Neural crest cell (in vitro differentiated cells): ENCODE data around the gene ADI1. TPM values are rescaled to one million over a fixed set of nuclear protein-coding genes. Genes with fewer than 3 reads are reported as not detected.
A peak's percentile ranks its signal among the peaks of the same experiment; 100 is the strongest.

Experiments used
- DNase-seq: peaks from one replicate; pipeline ENCODE4 v3.0.0; 2021; ENCODE audit warnings: low read depth, mixed read lengths, low spot score
- H3K27ac Mint-ChIP-seq: one replicate; pipeline ENCODE4 v1.8.0; 2021; ENCODE audit warnings: mild to moderate bottlenecking, mixed read lengths; ENCODE audit not compliant: unreplicated experiment
- H3K27me3 Mint-ChIP-seq: 2 replicates; pipeline ENCODE4 v1.8.0; 2021; ENCODE audit warnings: low read depth, mild to moderate bottlenecking, mixed read lengths
- H3K36me3 Mint-ChIP-seq: 2 replicates; pipeline ENCODE4 v1.8.0; 2021; ENCODE audit warnings: low read depth, mild to moderate bottlenecking, mixed read lengths
- H3K4me1 Mint-ChIP-seq: 2 replicates; pipeline ENCODE4 v1.8.0; 2021; ENCODE audit warnings: mixed read lengths
- H3K4me3 Mint-ChIP-seq: one replicate; pipeline ENCODE4 v1.8.0; 2021; ENCODE audit warnings: mild to moderate bottlenecking, mixed read lengths
- H3K9me3 Mint-ChIP-seq: 2 replicates; pipeline ENCODE4 v1.8.0; 2021; ENCODE audit warnings: mixed read lengths
- total RNA-seq: library from RNA; stranded (reverse); gene quantifications from 2 replicates; pipeline ENCODE4 v1.2.1, GENCODE V29; 2021
- TF ChIP-seq, protein P1 (sequence below): fragments of 200-600 bp; sonication (generic); conservative IDR thresholded peaks from 2 replicates; pipeline ENCODE4 v1.5.0; 2021; ENCODE audit warnings: antibody characterized with exemption, mild to moderate bottlenecking

ADI1 gene
- total RNA-seq, 1 donor from 2014 or later: 32.8 TPM

DNA sequence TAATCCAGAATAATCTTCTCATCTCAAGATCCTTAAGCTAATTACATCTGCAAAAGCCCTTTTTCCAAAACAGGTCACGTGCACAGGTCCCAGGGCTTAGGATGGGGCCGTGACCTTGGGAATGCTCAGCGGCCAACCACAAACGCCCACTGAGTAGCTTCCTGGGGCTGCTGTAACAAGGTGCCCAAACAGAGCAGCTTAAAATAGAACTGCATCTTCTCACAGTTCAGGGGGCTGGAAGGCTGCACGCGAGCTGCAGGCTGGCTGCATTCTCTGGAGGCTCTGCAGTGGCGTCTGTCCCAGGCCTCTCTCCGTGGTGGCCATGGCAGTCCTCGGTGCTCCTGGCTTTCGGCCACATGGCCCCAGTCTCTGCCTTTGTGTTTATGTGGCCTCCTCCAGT, 31.9 kb downstream of the ADI1 start:
- no peak overlapping the region for H3K4me3 Mint-ChIP-seq
- H3K27me3 Mint-ChIP-seq: no peaks in the 10 kb centered on the region
- TF ChIP-seq, protein P1, sequence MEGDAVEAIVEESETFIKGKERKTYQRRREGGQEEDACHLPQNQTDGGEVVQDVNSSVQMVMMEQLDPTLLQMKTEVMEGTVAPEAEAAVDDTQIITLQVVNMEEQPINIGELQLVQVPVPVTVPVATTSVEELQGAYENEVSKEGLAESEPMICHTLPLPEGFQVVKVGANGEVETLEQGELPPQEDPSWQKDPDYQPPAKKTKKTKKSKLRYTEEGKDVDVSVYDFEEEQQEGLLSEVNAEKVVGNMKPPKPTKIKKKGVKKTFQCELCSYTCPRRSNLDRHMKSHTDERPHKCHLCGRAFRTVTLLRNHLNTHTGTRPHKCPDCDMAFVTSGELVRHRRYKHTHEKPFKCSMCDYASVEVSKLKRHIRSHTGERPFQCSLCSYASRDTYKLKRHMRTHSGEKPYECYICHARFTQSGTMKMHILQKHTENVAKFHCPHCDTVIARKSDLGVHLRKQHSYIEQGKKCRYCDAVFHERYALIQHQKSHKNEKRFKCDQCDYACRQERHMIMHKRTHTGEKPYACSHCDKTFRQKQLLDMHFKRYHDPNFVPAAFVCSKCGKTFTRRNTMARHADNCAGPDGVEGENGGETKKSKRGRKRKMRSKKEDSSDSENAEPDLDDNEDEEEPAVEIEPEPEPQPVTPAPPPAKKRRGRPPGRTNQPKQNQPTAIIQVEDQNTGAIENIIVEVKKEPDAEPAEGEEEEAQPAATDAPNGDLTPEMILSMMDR: no peak
- H3K27ac Mint-ChIP-seq: no peak overlapping the region
- no peaks in the 10 kb centered on the region for H3K9me3 Mint-ChIP-seq
- no peak for DNase-seq
- peaks cover 11% of the 10 kb centered on the region for H3K36me3 Mint-ChIP-seq
- H3K4me1 Mint-ChIP-seq: peaks cover 32% of the 10 kb centered on the region

DNA sequence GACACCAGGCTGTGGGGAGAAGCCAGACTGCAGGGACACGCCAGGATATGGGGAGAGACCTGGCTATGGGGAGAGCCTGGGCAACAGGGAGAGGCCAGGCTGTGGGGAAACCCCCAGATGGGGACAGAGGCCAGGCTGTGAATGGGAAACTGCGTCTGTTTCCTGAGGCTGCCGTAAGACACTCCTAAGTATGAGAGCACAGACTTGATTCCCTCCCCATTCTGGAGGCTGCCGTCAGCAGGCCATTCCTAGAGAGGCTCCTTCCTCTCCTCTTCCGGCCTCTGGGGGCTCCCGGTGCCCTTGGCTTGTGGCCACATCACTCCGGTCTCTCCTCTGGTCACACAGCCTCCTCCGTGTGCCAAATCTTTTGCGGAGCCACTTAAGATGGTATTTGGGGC, 32.3 kb downstream of the ADI1 start:
- peaks cover 11% of the 10 kb centered on the region for H3K36me3 Mint-ChIP-seq
- no peaks in the 10 kb centered on the region for H3K27me3 Mint-ChIP-seq
- no peak overlapping the region for H3K27ac Mint-ChIP-seq
- DNase-seq: no peak
- H3K4me3 Mint-ChIP-seq: no peak overlapping the region
- H3K9me3 Mint-ChIP-seq: no peaks in the 10 kb centered on the region
- H3K4me1 Mint-ChIP-seq: peaks cover 32% of the 10 kb centered on the region
- TF ChIP-seq, protein P1: no peak

DNA sequence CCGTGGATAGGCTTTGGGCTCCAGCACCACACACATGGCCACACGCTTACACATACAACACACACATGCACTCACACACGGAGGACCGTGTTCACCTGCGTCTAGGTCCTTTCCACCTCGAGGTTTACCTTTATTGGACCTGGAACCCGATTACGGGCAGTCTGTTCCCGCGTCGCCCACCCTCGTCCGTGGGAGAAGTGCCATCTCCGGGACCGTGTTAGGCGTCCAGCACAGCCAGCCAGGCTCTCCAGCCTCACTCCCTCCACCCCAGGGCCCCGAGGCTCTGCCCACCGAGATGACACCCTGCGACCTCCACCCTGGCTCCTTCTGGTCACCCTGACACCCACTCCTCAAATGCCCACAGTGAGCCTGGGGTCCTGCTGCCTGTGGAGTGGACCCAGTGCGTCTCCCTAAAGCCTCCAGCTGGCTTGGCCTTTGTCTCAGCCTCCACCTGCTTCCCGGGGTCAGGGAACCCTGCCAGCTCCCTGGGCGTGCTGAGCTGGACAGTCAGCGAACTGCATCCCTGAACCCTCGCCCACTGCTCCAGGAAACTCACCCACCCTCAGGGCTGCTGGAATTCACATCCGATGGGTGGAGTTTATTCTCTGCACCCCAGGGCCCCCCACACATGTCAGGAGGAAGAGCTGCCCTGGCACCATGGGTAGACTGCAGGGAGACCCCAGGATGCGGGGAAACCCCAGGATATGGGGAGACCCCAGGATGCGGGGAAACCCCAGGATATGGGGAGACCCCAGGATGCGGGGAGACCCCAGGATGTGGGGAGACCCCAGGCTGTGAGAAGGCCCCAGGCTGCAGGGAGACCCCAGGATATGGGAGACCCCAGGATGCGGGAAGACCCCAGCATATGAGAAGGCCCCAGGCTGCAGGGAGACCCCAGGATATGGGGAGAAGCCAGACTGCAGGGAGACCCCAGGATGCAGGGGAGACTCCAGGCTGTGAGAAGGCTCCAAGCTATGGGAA, 33.0 kb downstream of the ADI1 start:
- Mint-ChIP-seq H3K36me3 (peaks cover 11% of the 10 kb centered on the region), H3K4me3 (no peak overlapping the region), H3K9me3 (no peaks in the 10 kb centered on the region), H3K27me3 (no peaks in the 10 kb centered on the region), H3K27ac (no peak overlapping the region), H3K4me1 (peaks cover 25% of the 10 kb centered on the region)
- DNase-seq: no peak
- TF ChIP-seq, protein P1: no peak

DNA sequence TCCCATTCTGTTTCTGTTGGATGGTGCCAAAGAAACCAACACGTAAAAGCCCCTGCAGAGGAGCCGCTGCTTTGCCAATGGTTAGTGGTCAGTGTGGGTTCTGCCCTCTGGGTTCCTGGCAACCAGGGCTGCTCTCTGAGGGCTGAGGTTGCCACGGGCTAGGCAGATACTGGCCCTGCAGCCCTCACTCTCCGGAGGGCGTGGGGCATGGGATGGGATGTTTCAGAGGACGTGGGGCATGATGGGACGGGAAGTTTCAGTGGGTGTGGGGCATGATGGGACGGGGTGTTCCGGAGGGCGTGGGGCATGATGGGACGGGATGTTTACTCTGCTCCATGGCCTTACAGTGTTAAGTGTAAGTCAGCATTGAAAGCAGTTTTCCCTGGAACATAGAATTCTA, 34.2 kb downstream of the ADI1 start:
- H3K27me3 Mint-ChIP-seq: no peaks in the 10 kb centered on the region
- no peaks in the 10 kb centered on the region for H3K9me3 Mint-ChIP-seq
- no peak overlapping the region for H3K4me3 Mint-ChIP-seq
- H3K36me3 Mint-ChIP-seq: peaks cover 11% of the 10 kb centered on the region
- no peak for DNase-seq
- H3K27ac Mint-ChIP-seq: no peak overlapping the region
- H3K4me1 Mint-ChIP-seq: peaks cover 15% of the 10 kb centered on the region
- TF ChIP-seq, protein P1: no peak

DNA sequence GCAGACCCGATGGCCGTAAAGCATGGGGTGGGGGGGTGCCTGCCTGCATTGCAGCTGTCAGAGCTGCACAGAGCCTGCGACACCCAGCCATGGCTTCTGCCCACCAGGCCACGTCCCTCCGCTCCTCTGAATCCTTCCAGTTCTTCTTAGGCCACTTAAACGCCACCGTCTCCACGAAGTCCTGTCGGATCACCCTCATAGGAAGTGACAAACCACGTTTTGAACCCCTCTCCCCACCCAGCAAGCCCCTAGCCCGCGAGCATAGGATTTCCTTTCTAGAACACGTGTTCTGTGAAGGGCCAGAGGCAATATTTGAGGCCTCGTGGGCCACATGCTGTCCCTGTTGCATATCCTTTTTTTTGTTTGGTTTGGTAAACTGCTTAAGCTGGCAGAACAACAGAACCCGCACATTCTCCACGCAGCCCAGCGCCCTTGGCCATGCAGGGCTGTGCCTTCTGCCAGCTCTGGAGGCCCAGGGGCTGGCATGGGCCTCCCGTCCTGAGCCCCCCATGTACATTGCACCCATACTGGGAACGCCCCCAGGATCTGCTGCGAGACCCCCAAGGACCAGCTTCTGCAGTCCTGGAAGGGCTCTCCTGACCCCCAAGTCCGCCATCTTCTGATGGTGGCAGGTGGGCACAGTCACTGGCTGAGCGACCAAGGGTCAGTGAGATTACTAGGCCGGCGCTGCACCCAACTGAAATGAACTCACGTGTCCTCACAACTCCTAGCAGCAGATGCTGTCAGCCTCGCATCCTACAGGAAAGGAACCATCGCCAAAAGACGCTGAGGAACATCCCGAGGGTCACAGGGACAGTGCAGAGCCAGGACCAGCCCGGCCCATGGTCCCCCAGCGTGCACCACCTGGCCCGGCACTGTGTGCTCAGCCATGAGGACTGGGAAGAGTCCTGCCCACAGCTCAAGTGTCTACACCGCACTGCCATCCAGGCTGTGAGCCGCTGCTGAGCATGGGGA, 35.1 kb downstream of the ADI1 start:
- Mint-ChIP-seq H3K36me3 (peaks cover 11% of the 10 kb centered on the region), H3K4me1 (peaks cover 7% of the 10 kb centered on the region), H3K4me3 (no peak overlapping the region), H3K27ac (peak overlapping the region; percentile 50), H3K27me3 (no peaks in the 10 kb centered on the region), H3K9me3 (no peaks in the 10 kb centered on the region)
- no peak for DNase-seq
- TF ChIP-seq, protein P1: no peak
